Choroid plexus epithelial cell (primary cell): ENCODE results near the gene CD151.

Source experiments
- DNase-seq: peaks from one replicate; pipeline ENCODE4 v3.0.0-alpha.2; 2010; ENCODE audit warnings: low read depth
- H3K4me3 ChIP-seq: 2 replicates; pipeline ENCODE4 v1.5.1; 2011; ENCODE audit warnings: low read depth, mild to moderate bottlenecking, control low read depth, low read length, moderate library complexity
- TF ChIP-seq, protein P1 (sequence below): conservative IDR thresholded peaks from 2 replicates; pipeline ENCODE4 v1.5.1; 2011; ENCODE audit warnings: low read depth, mild to moderate bottlenecking, control low read depth, inconsistent platforms, low read length, moderate library complexity

Gene CD151

GRCh38 chr11:858053-858761 is 25.5 kb downstream of the CD151 start:
- TF ChIP-seq, protein P1, sequence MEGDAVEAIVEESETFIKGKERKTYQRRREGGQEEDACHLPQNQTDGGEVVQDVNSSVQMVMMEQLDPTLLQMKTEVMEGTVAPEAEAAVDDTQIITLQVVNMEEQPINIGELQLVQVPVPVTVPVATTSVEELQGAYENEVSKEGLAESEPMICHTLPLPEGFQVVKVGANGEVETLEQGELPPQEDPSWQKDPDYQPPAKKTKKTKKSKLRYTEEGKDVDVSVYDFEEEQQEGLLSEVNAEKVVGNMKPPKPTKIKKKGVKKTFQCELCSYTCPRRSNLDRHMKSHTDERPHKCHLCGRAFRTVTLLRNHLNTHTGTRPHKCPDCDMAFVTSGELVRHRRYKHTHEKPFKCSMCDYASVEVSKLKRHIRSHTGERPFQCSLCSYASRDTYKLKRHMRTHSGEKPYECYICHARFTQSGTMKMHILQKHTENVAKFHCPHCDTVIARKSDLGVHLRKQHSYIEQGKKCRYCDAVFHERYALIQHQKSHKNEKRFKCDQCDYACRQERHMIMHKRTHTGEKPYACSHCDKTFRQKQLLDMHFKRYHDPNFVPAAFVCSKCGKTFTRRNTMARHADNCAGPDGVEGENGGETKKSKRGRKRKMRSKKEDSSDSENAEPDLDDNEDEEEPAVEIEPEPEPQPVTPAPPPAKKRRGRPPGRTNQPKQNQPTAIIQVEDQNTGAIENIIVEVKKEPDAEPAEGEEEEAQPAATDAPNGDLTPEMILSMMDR, result no peak
- no peak for DNase-seq

GRCh38 chr11:858762-859339 is 26.1 kb downstream of the CD151 start:
- TF ChIP-seq, protein P1, result no peak
- DNase-seq, result no peak
- H3K4me3 ChIP-seq, result no peak overlapping the region

More at GRCh38 chr11:858053-858761, 25.5 kb downstream of the CD151 start:
- H3K4me3 ChIP-seq, result no peak overlapping the region

GRCh38 chr11:859394-860131 is 26.8 kb downstream of the CD151 start:
- TF ChIP-seq, protein P1, result no peak
- DNase-seq, result peak; percentile 97
- H3K4me3 ChIP-seq, result peak overlapping the region; percentile 55

GRCh38 chr11:860234-861104 is 27.7 kb downstream of the CD151 start:
- DNase-seq, result no peak
- H3K4me3 ChIP-seq, result no peak overlapping the region
- TF ChIP-seq, protein P1, result no peak

- H3K4me3 ChIP-seq, result no peak overlapping the region
- TF ChIP-seq, protein P1, result no peak
- no peak for DNase-seq
These were observed 28.3 kb downstream of the CD151 start for GRCh38 chr11:861105-861479.

DNA sequence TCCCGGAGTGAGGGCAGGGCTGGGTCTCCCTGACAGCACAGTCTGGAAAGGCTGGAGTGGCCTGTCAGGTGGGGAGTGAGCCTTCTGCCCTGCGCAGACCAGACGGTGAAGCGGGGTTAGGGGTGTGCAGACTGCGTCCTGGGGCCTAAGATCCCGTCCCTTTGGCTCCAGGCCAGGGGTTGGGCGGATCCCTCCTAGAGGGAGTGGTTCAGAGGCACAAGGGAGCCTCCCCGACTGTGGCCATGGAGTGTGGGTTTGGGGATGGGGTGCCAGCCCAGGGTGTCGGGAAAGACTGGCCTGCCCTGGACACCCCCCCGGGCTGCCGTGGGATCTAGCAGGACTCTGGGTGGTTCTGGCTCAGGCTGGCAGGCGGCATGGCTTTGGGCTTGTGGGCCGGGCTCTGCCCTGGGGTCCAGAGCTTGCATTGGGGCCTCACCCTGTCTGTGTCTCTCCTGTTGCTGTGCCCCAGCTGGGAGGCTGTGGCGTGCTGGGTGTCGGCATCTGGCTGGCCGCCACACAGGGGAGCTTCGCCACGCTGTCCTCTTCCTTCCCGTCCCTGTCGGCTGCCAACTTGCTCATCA is 29.4 kb downstream of the CD151 start:
- TF ChIP-seq, protein P1, result no peak
- DNase-seq, result no peak
- no peak overlapping the region for H3K4me3 ChIP-seq
